HG02763 (cell line): ENCODE measurements around the gene GNAZ.
"Not testable (repeated sequence)": the region's sequence is repeated elsewhere in the genome, so short reads cannot be mapped to it uniquely, and the experiment has no call there.

Experiments used
- ATAC-seq: cut with Tn5 transposase; IDR thresholded peaks from one replicate; pipeline ENCODE4 v1.9.1; 2021; ENCODE audit warnings: mild to moderate bottlenecking, moderate library complexity; ENCODE audit not compliant: unreplicated experiment

GNAZ gene

GRCh38 chr22:23042179-23042578, 28.1 kb upstream of the GNAZ start:
- no peak for ATAC-seq

GRCh38 chr22:23044570-23044969, 25.7 kb upstream of the GNAZ start:
- no peak for ATAC-seq

DNA sequence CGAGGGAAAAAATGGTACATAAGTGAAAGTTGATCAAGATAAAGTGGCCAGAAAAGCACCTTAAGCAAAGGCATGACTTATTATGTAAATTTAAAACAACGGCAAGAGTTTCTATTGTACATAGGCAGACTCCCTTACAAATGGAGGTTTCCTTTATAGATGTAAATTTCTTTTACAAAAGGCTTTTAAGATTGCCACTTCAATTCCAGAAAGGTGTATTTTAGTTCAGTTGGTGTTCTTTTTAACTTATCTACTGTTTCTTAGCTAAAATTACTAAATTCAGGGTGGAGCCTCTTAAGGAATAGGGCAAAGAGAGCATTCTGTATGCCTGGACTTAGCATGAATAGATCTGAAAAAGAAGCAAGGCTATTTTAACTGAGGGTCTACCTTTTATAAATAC, 24.9 kb upstream of the GNAZ start:
- no peak for ATAC-seq

GRCh38 chr22:23047265-23047664, 23.1 kb upstream of the GNAZ start:
- no peak for ATAC-seq

DNA sequence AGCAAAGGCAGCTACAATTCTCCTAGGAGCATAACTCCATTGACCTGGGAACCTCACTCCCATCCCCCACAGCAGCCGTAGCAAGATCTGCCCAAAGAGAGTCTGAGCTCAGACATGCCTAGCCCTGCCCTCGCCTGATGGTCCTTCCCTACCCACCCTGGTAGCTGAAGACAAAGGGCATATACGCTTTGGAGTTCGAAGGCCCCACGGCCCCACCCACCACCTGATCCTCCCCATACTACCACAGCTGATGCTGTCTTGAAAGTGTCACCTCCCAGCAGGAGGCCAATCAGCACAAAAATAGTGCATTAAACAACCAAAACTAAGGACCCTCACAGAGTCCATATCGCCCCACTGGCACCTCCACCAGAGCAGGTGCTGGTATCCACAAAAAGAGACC, 22.6 kb upstream of the GNAZ start:
- ATAC-seq, result no peak

DNA sequence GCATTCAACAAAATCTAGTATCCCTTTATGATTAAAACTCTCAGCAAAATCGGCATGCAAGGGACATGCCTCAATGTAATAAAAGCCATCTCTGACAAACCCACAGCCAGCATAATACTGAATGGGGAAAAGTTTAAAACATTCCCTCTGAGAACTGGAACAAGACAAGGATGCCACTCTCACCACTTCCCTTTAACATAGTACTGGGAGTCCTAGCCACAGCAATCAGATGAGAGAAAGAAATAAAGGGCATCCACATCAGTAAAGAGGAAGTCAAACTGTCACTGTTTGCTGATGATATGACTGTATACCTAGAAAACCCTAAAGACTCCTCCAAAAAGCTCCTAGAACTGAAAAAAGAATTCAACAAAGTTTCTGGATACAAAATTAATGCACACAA, 19.8 kb upstream of the GNAZ start:
- ATAC-seq, result not testable (repeated sequence)

DNA sequence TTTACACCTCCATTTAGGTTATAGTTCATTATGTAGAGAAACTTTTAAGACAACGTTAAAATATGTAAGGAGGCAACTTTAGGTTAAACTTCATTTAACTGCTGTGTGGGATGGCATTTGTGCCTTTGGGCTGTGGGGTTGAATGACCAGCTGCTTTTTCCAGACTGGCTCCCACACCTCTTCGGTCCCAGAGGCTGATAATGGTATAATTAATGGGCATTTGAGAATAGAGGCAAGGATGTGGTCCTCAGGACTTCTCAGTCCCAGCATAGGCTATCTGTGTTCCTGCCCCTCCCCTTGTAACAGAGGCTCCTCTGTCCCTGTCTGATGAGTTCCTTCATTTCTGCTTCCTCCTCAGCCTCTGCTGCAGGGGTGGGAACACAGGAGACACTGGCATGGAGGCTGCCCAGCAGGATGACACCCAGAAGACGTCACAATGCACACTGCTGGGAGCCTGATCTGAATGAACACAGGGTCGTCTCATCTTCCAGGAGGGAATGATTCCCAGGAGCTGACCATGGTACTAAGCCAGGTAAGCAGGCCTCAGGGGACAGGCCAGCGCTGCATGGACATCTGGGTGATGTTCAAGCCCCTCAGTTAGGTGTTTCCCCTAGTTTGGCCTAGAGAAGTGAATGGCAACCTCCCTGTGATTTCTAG, 17.1 kb upstream of the GNAZ start:
- no peak for ATAC-seq

- no peak for ATAC-seq
Measured at GRCh38 chr22:23053912-23054530, 16.3 kb upstream of the GNAZ start.

DNA sequence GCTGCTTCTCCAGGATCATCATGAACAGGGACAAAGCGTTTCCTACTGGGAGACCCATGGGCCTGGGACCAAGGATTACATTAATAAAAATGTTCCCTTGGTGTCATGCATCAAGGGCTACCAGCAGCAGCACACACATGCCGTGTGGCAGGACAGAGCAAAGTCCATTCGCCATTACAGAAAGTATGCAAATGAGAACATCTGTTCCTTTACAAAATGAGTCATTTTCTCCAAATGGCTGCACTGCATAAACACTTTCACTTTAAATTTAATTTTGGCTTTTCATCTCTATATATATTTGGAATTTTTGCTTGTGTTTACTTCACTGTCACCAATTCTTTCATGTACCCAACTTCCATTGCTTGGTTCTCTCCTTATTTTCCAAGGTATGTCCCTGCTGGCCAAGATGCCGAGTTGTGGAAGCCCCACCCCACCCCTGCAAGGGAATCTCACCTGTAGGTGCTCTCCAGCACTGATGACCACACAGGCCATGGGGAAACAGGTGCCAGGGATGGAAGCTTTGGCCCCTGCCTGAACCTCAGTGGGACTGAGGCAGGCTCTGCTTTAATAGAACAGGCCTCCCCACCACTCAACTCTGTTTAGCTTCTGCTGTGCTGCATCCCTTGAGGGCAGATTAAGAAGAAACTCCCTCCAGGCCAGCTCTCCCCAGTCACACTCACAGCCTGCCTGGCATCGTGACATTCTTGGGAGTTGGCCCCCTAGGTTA, 15.6 kb upstream of the GNAZ start:
- ATAC-seq, result peak; percentile 61

DNA sequence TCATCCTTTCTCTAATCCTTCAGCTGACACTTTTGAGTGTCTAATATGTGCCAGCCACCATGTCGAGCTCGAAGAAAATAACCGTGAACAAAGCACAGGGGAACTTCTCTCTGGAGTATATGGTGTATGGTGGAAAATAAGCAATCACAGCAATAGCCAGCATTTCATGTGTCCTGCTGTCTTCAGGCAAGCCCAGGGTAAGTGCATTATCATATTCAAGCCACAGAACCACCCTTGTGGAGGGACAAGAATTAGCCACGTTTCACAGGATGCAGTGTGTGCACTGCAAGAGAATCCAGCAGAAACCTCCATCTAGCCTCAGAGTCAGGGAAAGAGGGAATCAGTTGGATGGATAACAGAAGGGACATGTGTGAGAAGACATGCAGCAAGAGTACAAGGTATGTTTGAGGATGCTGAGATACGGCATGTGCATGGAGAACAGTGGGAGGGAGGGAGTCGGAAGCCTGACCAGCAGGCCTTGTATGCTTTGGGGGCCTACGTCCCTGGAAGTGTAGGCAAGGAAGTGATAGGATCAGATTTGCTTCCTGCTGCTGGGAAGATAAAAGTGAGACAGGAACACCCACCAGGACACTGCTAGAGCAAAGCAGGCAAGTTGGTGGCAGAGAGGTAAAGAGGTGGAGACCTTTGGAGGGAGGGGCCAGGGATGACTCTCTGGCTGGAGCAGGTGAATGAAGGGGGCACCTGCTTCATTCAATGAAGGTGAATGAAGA, 14.7 kb upstream of the GNAZ start:
- ATAC-seq, result no peak

DNA sequence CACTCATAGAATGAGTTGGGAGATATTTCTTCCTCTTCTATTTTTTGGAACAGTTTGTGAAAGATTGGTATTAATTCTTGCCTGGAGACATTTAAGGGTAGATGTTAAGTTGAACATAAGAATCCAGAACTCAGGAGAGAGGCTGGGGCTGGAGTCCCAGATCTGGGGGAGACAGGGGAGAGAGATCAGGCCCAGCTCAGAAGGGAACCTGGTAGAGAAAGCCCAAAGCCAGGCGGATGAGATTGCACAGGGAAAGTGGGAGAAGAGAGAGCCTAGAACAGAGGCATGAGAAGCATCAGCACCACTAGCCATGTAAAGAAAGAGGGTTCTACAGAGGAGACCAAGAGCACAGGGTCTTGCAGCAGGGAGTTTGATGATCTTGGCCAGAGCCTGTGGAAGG, 13.0 kb upstream of the GNAZ start:
- no peak for ATAC-seq

DNA sequence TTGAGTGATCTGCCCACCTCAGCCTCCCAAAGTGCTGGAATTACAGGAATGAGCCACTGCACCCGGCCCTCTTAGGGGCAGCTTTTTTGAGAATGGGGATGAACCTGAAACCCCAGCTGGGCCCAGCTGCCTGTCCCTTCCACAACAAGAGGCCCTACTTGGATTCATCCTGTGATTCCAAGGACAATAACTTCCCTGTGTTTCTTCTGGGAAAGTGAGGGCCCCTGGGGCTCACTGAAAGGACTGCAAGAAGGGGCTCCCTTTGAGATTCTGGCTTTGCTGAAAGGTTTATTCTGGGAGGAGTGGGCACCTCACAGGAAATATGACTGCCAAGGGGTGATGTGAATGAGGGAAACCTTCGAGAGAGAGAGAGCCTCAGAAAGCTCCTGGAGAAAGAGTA, 12.3 kb upstream of the GNAZ start:
- ATAC-seq, result no peak

DNA sequence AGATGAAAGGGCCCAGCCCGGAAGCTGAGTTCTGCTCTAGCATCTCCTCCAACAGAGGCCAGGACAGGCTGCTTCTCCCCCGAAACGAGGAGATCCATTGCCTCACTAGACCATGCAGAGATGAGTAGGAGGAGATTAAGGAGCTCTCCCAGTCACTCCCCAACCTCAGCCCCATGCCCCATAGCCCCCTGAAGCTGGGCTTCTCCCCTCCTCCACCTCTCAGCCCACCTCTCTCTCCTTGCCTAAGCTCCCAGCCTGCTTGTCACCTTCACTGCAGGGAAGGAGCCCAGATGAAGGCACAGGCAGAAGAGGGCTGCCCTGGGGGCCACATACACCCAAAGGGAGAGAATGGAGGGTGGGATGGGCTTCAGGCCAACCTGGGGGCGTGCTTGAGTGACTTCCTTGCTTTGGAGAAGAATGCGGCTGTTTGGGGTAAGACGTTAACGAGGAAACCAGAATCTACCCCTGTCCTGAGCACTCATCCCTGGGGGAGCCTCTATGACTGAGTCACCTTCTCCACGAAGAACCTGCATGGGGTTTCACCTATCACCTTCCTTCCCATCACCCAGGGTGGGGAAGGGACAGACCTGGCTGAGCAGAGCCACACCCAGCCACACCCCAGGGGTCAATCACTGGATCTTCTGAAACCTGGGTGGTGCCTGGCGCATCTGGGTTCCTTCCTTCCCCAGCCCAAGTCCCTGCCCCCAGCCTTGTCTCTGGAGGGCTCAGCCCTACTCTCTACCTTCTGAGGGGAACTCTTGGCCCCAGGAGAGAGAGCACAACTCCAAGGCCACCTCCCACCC, 11.6 kb upstream of the GNAZ start:
- no peak for ATAC-seq

DNA sequence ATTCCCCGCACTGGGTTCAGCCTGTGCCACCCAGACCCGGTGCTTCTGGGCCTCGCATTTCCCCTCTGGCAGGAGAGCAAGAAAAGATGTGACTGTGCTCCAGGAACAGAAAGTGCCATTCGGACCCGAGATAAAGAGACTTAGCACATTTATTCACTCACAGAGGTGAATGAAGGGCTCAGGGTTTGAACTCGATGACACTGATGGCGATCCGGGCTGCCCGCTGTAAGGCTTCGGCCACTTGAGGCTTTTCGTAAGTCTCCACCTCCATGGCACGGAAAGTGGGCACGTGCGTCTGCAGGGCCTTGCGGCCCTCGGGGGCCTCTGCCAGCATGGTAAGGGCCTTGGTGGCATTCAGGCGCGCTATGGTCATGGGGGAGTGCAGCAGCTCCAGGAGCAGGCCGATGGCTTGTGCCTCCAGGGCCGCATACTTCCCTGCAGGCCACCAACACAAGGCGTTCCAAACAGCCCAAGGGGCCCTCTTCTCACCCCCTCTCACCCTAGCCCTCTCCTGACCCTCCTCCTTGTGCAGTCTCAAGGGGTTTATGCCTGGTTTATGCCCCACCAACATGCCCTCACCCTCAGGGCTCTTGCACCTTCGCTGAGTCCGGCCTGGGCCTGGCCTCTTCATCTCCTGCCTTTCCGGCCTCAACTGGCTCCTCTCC, 10.9 kb upstream of the GNAZ start:
- ATAC-seq, result no peak

GRCh38 chr22:23060612-23061400, 9.5 kb upstream of the GNAZ start:
- no peak for ATAC-seq

DNA sequence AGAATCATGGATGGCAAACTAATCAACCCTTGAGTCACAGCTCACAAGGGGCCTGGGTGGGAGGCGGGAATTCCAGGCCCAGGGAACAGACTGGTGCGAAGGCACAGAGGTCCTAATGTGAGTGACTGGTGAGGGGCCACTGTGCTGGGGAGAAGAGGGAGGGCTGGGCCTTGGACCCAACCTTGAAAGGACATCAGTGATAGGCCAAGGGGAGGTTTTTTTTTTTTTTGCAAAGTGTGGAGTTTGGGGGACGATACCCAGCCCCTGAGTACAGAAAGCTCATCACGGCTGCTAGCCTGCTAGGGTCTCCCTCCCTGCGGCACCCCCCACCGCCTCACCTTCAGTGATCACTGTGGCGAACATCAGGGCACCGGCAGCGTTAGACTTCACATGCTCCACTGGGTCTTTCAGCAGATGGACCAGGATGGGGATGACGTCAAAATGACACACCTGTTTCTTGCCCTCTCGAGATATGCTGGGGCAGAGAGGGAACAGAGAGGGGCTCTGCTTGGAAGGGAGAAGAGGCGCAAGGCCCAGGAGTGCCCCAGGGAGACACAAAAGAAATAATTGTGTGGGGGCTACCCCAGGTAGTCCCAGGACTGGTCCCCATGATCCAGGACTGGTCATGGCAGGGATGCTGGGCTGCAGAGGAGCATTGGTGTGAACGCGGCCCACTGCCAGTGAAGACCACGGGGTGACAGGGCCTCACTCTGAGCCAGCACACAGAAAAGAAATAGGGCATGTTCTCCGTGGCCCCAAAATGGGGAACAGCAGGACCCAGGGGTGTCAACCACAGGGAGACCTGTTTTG, 8.6 kb upstream of the GNAZ start:
- ATAC-seq, result no peak

- no peak for ATAC-seq
Measured at GRCh38 chr22:23062616-23063538, 7.4 kb upstream of the GNAZ start.
